Adipose tissue (tissue), 3 donors: ENCODE data around the gene ZNF311. TPM values are rescaled to one million over a fixed set of nuclear protein-coding genes. Genes with fewer than 3 reads are reported as not detected.

Source experiments
- H3K27ac ChIP-seq: one replicate; pipeline ENCODE4 v1.5.1; 2013; ENCODE audit warnings: low read depth, low read length
- WGBS, 3 donors: extraction: QIAGEN DNeasy Blood & Tissue Kit; methylation state at CpG; one replicate each; pipeline ENCODE4 v1.1.7; 2013; 5-methylcytosine and 5-hydroxymethylcytosine counted together
- polyA plus RNA-seq, 3 donors: library from polyadenylated mRNA; stranded (reverse); fragments of 200-250 nt; gene quantifications; one replicate each; pipeline ENCODE4 v1.2.3, GENCODE V29; 2013
- donor health status: healthy with polysubstance abuse.
- donor health status: Bipolar disorder and iron deficiency.
- donor health status: healthy.

The ZNF311 gene
- 1 to 10 TPM in 1 of 3 donors, under 1 TPM in 2; 0.29 to 1.0 (median 0.61) TPM for polyA plus RNA-seq

DNA sequence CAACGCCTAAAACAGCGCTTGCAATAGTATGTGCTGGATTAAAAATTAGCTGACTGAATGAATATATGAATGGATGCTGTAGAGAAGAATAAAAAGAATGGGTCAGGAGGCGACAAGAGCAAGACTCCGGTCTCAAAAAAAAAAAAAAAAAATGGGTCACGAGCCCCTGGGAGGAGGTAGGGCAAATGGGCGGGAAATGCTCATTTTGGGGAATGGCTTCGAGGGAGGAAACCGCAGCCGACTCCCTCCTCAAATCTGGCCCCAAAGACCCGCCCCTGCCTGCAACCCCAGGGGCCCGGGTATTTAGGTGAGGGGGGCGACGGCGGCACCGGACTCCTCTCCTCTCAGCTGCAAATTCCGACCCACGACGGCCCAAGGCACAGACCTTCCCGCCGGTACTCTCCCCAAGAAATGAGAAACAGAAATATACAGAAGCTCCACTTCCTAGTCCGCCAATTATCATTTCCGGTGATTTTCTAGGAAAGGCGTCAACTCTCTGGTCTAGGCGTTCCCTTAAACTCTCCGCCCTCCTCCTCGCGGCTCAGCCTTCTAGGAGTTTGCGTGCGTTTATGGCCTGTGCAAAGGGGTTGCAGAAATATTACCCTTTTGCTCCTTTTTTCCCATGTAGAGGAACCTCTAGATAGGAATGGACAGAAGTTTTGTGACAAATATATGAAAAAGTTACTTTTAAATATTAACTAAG is at the start of gene ZNF311:
Gene ZNF311, minus strand, starts transcription at position 133 of the 703 bp plus-strand sequence. CDS start 1,361 bp downstream, outside the sequence.
- no peak within 1 kb of the TSS for H3K27ac ChIP-seq
- 6 to 7% (median 6%) methylated on average over 29 of the region's 29 CpGs for WGBS, 3 donors

DNA sequence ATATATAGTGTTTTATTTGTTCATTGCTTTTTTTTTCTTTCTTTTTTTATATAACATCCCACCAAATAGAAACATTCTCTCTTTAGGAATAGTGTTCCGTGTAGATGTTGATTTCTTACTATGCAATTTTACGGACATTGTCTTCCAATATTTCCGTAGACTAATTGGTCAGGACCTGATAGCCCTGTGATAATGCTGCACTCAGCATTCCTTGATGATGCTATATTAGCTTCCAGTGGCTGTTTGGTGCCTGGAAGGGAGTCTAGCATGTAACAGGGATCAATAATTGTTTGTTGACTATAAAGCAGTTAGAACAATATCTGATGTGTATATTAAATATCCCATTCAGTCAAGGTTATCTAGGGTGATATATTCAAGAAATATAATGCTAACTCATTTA is 46.6 kb upstream of the ZNF311 start:
- no peak overlapping the region for H3K27ac ChIP-seq
- 76 to 85% (median 83%) methylated on average over 3 of the region's 3 CpGs for WGBS, 3 donors

DNA sequence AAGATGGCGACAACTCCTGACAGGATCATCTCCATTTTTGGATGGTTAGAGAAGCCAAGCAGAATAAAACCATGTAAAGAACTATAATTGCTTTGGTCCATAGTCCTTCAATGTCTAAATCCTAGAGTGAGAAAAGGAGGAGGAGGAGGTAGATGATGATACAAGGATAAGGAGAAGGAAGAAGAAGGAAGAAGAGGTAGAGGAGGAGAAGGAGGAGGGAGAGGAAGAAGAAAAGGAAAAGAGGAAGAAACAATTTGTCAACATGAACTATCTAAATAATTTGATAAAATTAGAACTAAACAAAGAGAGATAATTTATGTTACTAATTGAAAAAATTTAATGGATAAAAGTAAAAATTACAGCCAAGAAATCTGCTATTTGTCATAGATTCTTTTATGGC is 40.0 kb upstream of the ZNF311 start, which contains the start of gene OR2W1:
Gene OR2W1, minus strand, starts transcription at position 101 of the 400 bp plus-strand sequence. Its CDS starts 0 bp downstream, at position 101.
- 59 to 76% (median 63%) methylated on average over 1 of the region's 1 CpG for WGBS, 3 donors
- H3K27ac ChIP-seq, result no peak within 1 kb of the TSS

DNA sequence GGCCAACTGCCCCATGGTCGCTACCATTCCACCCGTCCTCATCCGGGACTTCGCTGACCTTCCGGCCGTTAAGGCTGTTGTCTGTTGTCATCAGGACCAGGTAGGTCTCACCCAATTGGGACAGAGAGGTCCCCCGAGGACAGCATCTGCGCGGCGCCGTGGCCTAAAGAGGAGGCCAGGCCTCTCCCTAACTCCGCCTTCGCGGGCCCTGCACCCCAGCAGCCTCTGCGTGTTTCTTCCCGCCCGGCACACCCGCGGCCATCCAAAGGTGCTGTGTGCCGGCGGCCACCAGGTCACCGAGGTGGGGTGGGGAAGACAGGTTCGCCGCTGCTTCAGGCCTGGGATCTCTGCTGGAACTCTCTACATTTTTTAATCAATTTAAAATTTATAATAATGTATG is 30.8 kb upstream of the ZNF311 start:
- 89 to 92% (median 92%) methylated on average over 24 of the region's 24 CpGs for WGBS, 3 donors
- H3K27ac ChIP-seq, result no peak overlapping the region

DNA sequence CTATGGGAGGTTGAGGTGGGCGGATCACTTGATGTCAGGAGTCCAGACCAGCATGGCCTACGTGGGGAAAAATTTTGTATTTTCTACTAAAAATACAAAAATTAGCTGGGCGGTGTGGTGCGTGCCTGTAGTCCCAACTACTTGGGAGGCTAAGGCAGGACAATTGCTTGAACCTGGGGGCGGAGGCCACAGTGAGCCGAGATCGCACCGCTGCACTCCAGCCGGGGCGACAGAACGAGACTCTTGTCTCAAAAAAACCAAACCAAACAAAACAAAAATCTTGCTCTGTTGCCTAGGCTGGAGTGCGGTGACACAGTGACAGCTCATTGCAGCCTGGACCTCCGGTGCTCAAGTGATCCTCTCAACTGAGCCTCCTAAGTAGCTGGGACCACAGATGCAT is 23.7 kb upstream of the ZNF311 start:
- H3K27ac ChIP-seq, result no peak overlapping the region
- 88 to 91% (median 89%) methylated on average over 13 of the region's 13 CpGs for WGBS, 3 donors

DNA sequence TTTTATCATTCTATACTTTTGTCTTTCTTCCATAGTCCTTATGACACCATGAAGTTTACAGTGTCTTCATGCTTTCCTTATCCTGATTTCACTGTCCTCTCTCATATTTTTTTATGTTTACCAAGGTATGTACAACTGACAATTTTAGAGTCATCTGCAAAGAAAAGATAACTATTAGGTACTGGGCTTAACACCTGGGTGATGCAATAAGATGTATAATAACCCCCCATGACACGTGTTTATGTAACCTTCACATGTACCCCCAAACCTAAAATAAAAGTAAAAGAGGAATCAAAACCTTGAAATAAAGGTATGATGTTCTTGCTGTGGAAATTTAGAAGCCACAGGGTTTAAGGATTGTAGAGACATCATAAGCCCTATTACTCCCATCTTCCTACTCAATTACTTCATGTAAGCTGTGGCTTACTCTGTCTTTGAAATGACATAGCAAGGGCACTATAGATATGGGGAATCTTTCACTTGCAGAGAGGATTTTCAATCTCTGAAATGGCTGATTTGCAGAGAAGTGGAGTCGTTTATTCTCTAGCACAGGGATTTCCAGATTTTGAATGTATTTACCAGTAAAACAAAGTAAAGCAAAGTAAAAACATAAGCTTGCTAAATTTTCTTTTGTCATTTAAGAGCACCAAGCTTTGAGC is 20.9 kb upstream of the ZNF311 start:
- 38 to 43% (median 41%) methylated on average over 2 of the region's 2 CpGs for WGBS, 3 donors
- H3K27ac ChIP-seq, result no peak overlapping the region

DNA sequence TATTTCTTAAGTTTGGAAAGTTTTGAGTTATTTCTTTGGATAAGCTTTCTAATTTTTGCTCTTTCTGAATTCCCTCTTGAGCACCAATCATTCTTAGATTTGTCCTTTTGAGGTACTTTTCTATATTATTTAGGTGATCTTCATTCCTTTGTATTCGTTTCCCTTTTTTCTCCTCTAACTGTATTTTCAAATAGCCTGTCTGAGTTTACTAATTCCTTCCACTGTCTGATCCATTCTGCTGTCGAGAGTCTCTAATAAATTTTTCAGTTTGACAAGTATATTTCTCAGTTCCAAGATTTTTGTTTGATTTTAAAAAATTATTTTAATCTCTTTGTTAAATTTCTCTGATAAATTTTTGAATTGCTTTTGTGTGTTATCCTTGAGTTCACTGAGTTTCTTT is 16.3 kb upstream of the ZNF311 start:
- 67 to 73% (median 67%) methylated on average over 2 of the region's 2 CpGs for WGBS, 3 donors
- no peak overlapping the region for H3K27ac ChIP-seq

DNA sequence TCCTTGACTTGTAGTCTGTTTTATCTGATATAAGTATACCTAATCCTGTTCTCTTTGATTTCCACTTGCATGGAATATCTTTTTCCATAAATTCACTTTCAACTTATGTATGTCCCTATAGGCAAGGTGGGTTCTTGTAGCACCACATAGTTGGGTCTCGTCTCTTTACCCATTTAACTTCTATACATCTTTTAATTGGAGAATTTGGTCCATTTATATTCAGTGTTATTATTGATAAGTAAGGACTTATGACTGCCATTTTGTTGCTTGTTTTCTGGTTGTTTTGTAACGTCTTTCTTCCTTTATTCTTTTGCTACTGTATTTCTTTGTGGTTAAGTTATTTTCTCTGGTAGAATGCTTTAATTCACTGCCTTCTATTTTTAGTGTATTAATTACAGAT is 14.5 kb upstream of the ZNF311 start:
- 60 to 70% (median 65%) methylated on average over 2 of the region's 2 CpGs for WGBS, 3 donors

DNA sequence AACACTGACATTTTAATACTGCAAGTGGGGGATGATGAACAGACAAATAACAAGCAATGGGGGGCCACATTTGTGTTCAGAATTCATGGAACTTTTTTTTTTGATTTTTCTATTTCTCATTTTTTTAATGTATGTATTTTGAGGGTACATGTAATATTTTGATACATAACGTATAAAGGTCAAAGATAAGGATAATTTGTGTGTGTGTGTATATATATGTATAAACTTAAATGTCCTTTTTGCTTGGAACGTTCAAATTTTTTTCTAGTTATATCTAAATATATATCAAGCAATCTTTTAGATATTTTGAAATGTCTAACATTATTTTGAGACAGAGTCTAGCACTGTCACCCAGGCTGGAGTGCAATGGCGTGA is 12.3 kb upstream of the ZNF311 start:
- no peak overlapping the region for H3K27ac ChIP-seq
- 32 to 43% (median 37%) methylated on average over 3 of the region's 3 CpGs for WGBS, 3 donors

More for the DNA sequence above, 14.5 kb upstream of the ZNF311 start:
- H3K27ac ChIP-seq, result no peak overlapping the region

DNA sequence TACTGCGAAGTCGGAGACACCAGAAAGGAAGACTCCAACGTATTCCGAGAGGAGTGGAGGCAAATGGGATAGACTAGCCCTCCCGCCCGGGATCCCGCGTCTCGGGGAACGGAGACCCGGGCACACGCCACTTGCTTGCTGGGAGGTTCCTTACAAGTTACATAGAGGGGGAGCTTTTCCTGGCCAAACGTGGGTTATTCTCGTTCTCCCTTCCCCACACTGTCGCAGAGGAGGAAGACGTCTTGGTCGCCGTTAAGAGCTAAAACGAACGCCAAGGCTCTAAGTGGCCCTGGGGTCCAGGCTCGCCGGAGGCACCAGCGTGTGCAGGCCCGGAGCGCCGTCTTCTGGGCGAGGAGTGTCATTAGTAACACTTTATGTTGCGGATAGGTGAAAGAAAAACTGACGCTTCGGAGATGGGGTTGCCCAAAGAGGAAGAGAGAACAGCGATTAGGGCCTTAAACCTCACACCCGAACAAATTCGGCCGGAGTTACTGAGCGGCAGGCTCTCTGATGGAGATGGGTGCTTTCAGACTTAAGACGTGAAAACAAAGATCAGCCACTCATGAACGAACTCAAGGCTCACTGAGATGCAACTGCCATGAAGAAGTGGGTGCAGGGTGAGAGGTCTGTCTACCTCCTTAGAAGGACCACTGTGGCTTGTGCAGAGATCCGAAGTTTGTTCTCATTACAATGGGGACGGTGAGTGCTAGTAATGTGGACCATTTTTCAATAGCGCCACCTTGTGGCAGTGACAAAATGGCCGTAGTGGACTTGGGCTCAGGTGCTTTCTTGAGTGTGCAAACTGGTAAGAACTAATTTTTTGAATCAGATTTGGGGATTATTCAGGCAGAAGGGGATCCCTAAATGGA is 11.7 kb upstream of the ZNF311 start:
- 1% methylated on average over 41 of the region's 41 CpGs for WGBS, 3 donors
- no peak overlapping the region for H3K27ac ChIP-seq

DNA sequence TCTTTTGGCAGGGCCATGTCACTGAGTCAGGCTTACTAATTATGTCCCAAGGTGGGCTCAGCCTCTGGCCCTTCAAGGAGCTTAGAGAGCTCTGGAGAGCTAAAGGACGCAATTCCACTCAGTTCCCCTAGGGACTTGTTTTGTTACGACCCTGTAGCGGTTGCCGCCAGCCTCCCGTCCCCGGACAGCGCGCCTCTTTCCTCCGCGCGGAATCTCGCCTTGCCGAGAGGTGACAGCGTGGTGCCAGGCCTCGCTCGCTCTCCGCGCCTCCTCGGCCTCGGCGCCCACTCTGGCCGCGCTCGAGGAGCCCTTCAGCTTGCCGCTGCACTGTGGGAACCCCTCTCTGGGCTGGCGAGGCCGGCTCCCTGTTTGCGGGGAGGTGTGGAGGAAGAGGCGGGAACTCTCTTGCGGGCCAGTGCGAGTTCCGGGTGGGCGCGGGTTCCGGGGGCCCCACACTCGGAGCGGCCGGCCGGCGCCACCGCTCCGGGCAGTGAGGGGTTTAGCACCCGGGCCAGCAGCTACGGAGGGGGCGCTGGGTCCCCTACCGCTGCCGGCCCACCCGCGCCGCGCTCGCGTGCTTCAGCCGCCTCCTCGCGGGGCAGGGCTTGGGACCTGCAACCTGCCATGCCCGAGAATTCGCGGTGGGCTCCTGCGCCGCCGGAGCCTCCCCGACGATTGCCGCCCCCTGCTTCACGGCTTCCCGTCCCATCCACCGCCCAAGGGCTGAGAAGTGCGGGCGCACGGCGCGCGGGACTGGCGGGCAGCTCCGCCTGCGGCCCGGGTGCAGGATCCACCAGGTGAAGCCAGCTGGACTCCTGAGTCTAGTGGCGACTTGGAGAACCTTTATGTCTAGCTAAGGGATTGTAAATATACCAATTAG is 9.9 kb upstream of the ZNF311 start:
- no peak overlapping the region for H3K27ac ChIP-seq
- 38 to 48% (median 47%) methylated on average over 63 to 79 of the region's 79 CpGs for WGBS, 3 donors

DNA sequence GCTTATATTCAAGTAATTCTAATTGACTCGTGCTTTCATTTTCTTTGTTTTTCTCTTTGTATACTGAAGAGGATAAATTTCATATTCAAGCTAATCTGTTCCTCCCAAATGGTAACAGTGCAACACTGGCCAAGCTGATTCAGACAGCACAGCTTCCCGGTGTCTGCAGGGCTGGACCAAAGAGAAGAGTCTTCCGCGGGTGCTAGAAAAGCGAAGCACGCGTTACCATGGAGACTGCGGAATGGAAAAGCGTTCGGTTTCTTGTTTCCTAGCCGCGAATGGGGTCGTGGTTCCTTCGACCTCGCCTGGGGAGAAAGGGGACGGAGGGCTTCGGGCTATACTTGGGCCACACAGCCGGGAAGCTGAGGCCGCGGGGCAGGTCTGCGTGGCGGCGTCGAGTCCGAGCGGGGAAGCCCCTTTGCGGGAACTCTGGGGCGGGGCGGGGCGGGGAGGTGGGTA is 6.2 kb upstream of the ZNF311 start:
- H3K27ac ChIP-seq, result no peak overlapping the region
- 0 to 3% (median 0%) methylated on average over 30 of the region's 30 CpGs for WGBS, 3 donors

DNA sequence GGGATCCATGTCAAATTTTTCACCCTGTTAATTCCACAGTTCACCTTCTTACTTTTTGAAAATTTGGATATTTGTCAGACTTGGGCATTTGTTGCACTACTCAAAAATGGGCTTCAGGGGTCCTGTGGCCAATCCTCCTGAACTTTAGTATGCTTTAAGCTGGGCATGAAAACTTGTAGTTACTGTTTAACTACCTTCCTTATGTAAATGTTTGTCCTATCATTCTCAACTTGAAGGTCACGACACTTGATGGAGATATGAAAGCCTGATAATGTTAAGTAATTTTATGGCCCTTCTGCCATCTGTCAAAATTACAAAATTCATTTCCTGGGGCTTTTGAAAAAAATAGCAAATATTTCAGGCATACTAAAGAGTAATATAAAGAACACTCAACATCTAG is 4.2 kb upstream of the ZNF311 start:
- H3K27ac ChIP-seq, result no peak overlapping the region
- WGBS, 3 donors, result 33 to 58% (median 56%) methylated on average over 1 of the region's 1 CpG

DNA sequence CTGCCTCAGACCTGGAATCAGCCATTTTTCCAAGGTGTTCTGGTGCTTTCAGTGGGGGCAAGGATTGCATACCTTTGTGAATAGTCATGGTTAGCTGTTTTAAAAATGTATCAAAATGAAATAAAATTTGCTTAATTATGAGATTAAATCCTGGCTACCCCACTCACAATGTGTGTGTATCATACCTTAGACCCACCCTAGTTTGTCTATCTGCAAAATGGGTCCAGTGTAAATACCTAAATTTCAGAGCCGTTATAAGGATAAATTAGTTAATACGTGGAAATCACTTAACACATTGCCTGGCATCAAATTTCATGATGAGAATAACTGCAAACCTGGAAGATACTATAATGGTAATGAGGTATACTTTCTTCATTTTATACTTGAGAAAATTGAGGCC is 3.0 kb upstream of the ZNF311 start:
- no peak overlapping the region for H3K27ac ChIP-seq
- 76 to 90% (median 82%) methylated on average over 2 of the region's 2 CpGs for WGBS, 3 donors

DNA sequence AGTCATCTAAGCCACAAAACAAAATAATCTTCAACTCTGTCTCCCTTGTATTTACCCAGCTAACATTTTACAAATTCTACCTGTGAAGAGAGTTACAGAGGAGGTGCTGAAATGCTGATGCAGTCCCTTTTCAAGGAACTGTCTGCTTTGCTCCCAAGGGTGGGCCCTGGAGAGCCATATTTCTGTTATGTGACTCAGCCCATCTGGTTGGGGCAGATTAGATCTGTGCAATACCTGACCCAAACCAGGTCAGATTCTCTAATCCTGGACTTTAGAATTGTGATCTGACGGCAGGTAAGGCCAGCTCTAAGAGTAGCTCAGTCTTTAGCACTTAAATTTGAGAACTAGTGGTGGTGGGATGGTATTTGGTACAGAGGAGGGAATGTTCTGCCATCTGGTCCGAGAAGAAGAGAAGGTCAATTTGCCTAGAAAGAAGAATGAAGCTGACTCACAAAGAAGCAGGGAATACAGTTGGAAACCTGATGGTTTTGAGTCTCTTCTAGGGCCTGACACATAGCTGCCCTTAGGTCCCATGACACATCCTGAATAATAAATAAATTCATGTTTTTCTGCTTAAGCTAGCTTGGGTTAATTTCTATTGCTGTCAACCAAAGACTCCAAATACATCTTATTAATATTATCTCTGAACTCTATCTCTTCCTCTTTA is 8.1 kb downstream of the ZNF311 start:
- no peak overlapping the region for H3K27ac ChIP-seq
- 77 to 91% (median 83%) methylated on average over 2 of the region's 2 CpGs for WGBS, 3 donors

DNA sequence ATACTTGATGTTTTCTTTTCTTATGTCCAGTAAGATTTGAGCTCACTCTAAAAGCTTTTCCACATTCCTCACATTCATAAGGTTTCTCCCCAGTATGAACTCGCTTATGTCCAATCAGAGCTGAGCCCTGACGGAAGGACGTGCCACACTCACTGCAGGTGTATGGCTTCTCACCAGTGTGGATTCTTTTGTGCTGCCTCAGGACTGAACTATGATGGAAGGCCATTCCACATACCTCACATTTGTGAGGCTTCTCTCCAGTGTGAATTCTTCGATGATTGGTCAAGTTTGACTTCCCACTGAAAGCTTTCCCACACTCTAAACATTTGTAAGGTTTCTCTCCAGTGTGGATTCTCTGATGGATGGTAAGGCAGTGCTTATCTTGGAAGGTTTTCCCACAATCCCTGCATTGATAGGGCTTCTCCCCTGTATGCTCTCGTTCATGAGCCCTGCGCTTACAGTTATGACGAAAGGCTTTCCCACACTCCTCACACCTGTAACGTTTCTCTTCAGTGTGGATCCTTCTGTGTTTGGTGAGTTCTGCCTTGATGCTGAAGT is 9.9 kb downstream of the ZNF311 start:
- 91 to 93% (median 93%) methylated on average over 8 of the region's 8 CpGs for WGBS, 3 donors
- no peak overlapping the region for H3K27ac ChIP-seq
